GM19468 (cell line): ENCODE measurements around the gene TCF7.

ENCODE experiments used
- ATAC-seq: cut with Tn5 transposase; IDR thresholded peaks from one replicate; pipeline ENCODE4 v1.9.1; 2021; ENCODE audit warnings: mild to moderate bottlenecking, moderate library complexity, moderate number of reproducible peaks; ENCODE audit not compliant: unreplicated experiment; ENCODE audit errors: extremely low read depth

The TCF7 gene

GRCh38 chr5:134174841-134175839, 60.7 kb downstream of the TCF7 start:
- no peak for ATAC-seq

- ATAC-seq: no peak
Measured at GRCh38 chr5:134175921-134176510, 61.5 kb downstream of the TCF7 start.

DNA sequence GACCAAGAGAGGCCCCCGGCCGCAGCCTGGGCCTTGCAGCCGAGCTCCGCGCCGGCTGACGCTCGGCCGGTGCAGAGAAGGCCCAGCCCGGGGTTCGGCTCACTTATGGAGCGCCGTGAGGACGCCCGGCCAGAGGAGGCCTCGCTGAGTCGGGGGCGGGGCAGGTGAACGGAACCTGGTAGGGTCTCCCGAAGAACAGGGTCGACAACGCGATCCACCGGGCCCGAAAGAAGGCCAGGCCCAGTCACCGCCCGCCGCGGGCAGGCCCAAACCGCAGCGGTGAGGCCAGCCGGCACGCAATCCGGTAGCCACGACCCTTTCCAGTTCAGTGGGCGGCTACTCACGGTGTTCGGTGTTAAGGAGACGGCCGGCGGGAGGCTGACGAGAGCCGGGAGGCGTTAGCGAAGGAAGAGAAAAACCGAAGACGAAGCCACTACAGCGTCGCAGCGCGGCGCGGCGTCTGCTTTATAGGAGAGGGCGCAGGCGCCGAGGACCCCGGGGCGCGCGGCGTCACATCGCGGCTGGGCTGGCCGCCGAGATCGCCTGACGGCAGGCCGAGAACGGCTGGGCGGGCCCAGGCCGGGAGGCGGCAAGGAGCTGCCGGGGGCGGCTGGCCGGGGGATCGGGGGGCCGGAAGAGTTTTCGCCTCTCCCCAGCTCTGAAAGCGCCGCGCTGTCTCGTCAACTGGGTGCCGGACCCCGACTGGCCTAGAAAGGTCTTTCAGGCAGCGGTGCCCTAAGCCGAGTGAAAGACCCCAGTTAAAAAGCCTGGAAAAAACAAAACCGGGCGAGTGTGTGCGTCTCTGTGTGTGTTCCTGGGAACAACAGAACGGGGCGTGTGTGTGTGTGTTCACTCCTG, 62.3 kb downstream of the TCF7 start, which contains the start of gene SKP1:
Gene SKP1, minus strand, starts transcription at position 440 of the 858 bp plus-strand sequence. CDS start 2,928 bp downstream, outside the sequence.
- peak; percentile 78 for ATAC-seq

DNA sequence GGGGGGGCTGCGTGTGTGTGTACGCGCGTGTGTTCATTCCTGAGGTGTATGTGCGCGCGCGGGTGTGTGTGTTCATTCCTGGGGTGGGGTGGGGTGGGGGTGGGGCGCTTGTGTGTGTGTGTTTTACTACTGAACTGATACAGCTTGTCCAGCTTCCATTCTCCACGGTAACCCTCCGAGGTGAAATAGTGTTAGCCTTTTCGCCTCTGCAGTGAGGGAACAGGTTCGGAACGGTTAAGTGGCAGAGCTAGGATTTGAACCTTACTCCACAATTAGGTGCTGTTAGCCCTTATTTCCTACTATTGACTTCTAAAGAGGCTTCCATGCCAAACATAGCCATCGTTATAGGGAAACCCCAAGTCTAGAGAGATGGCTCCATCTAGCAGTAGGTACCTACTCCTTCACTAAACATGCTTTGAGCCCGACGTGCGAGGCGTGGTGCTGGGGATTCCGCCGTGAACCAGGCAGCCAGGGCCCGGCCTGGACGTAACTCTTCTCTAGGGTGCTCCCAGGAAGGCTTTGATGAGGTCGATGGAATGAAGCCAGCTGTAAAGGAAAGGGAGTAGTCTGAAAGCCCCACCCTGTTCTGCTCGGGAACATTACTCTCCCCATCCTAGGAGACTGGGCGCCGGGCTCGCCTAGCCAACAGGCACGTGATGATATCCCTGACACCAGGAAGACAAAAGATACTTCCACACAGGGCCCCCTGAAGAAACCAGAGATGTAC, 63.1 kb downstream of the TCF7 start:
- no peak for ATAC-seq

DNA sequence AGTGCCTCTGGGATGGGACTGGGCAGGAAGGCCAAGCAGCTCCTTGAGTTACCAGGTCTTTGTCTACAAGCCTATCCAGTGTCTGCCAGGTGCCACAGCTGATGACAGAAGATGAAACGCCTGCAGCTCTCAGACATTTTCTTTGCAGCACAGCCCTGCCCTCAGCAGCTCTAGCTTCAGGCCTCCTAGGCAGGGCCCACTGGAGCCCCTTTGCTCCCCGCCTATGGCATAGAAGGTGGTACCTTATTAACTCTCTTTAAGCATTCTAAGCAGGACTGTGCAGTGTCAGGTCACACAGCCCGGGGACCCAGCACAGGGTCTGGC, 63.6 kb downstream of the TCF7 start:
- ATAC-seq: no peak

- ATAC-seq: no peak
Measured at GRCh38 chr5:134183481-134183880, 69.0 kb downstream of the TCF7 start.

DNA sequence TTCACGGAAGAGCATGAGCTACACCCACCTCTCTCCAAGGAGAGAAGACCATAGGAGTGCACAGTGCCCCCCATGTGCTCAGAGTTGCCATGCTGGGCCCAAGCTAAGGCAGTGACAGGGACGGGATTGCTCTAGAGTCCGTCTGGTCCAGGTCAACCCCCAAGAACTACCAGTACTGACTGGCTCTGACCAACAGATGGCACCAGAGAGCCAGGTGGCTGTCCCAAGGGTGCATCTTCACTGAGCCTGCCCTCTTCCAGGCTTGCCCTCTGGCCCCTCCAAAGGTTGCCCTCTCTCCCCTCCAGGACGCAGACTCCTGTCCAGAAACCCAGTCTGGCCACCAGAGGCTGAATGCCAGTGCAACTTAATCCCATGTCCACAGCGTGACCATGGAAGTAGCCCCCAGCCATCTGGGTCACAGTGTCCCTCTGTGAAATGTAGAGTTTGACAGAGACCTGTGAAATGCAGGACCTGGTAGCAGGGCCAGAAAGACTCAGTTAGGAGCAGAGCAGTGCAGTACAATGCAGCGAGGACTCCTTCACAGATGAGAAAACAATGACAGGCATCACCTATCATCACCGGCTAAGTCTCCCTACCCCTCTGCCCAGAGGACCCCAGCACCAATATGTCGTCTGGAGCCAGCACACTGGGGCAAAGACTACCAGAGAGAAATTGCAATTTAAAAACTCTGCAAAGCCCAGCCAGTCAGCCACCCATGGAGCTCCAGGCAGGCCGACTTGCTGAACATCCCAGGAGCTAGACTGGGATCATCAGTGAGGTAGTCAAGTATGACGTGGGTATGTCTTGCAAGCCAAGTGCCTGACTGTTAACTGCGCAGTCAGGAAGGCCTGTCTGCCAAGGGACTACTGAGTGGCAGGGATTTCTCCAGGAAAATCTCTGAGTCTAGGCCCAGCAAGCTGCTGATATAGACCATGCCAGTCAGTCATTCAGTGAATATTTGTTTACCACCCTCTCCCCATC, 70.0 kb downstream of the TCF7 start:
- ATAC-seq: peak; percentile 73

GRCh38 chr5:134188092-134188491, 73.6 kb downstream of the TCF7 start:
- ATAC-seq: no peak

- no peak for ATAC-seq
Measured at GRCh38 chr5:134189031-134189430, 74.5 kb downstream of the TCF7 start.

DNA sequence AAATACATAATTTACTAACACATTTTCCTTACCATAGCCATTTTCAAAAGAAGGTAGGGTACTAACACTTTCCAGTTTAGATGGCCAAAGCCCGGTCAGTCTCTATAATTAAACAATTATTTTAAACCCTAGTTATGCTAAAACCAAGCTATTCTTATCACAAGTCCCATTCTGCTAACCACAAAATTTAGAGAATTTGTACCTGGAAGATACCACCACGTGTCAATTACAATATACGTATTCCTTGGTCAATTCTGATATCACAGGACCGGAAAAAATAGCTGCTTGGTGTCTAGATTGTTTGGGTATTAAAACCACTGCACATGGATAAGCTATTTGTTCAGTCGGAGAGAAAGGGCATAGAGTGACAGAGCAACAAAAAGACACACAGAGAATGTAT, 81.2 kb downstream of the TCF7 start:
- ATAC-seq: no peak
